CD4-positive, alpha-beta T cell treated with Interleukin-4 for 1 hour (primary cell): Measurements from ENCODE around the gene FOXP1.

Experiments
- DNase-seq, 2 donors: peaks; one replicate each; pipeline ENCODE4 v3.0.0-alpha.2; 2020 to 2022

Gene FOXP1

DNA sequence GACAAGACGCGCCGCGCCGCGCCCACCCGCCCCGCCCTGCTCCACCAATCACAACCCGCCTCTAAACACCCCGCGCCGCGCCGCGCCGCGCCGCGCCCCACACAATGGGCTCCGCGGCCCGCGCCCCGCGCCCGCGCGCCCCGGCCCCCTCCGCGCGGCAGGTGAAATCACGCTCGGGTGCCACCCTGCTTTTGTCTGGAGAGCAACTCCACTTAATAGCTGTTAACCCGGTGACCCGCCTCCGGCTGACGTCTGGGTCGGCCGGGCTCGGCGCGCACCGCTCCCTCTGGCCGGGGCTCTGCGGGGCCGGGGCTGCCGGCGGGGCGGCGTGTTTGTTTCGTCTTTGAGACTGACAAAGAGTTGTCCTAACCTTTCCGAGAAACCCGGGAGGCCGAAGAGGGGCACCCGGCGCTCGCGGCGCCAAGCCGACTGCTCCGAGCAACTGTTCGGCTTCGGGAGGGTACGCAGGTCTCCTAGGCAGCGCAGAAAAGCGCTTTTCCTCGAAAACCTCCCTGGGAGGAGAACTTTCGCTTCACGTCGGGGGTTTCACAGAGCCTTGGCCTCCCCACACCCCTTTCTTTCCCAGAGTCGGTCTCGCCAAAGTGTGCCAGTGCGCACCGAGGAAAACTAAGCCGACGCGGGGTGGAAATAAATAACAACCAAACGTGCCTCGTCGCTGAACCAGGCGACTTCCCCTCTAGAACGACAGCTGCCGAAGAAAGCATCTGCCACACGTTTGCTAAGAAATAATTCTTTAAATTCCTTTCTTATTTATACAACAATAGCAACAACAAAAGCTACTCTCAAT is 518.4 kb downstream of the FOXP1 start:
- peak; percentile 72 to 75 for DNase-seq

DNA sequence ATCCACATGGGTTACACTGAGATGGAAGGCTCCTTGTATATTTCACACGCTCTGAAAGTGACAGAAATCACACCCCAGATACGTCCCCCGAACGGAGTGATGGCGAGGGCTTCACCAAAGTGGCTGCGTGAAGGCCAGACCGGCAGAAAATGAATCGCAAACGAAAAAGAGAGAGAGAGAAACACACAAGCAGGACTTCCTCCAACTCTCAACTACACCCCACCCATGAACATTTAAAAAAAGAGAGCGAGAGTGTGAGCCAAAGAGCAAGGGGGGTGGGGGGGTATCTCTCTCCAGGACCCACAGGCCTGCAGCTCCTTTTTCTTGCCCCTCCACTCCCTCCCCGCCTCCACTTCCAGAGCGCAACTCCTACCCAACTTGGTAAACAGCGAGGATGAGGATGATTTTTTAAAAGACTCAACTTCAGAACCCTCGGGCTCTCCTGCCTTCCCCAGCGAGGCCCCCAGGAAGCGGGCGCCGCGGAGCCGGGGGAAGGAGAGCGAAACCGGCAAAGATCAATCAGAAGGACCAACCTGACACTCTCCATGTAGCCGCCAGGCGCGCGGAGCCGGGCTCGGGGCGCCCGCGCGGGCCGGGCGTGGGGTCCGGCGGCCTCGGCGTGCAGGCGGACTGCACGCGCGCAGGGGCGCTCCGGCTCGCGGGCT is 519.1 kb downstream of the FOXP1 start:
- DNase-seq: peak; percentile 64 to 81

DNA sequence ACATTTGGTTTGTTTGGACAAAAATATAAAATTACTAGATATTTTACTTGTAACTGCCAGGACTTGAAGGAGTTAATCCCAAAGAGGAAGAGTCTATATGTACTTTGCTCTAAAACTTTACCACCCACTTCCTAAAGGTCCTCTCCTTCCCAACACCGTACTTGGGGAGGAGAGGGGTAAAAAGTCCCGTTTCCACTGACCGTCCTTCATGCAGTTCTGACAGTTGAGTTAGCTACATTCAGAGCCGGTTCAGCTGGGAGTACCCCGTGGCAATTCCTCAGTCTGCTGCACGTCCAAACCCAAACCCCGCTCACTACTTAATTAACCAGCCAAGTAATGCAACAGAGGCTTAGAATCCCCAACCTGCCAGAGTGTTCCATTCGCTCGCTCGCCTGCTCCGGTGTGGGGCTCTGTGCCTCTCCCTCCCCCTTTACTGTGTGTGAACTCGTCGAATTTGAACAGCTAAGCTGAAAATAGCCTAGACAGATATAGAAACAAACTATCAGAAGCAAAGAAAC is 519.7 kb downstream of the FOXP1 start:
- DNase-seq: peak in 1 of 2 donors; percentile 36

DNA sequence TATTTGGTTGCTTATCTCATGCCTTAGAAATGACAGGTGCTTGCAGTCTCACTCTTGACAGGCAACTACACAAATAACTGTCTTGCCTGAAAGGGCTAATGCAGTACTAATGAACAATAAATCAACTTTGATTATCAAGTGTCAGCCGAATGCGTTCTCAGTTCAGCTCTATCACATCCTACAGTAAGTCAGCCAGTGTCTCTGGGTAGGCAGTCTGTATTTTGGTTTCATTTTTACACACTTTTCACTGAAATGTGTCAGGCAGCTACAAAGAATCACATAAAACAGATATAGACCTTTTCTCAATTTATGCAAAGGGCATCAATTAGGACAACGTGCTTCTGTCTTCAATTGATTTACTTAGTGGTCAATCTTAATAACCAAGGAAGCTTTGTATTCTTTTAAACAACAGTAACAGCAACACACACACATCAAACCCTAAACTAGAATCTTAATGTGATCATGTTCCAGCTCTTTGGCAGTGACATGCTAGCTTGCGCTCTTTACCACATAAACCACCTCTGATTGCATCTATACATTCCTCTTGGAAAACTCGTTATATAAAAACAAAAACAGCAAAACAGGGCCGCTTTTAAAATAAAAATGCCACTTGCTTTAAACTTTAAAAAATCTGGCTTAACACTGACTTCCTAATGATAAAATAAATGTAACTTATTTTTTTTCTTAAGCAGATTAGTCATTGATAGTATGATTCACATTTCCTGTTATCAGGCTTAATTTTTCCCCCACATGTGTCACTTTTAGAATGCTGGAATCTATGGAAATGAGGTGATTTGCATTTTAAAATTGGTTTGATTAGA is 520.4 kb downstream of the FOXP1 start:
- DNase-seq: peak in 1 of 2 donors; percentile 64

DNA sequence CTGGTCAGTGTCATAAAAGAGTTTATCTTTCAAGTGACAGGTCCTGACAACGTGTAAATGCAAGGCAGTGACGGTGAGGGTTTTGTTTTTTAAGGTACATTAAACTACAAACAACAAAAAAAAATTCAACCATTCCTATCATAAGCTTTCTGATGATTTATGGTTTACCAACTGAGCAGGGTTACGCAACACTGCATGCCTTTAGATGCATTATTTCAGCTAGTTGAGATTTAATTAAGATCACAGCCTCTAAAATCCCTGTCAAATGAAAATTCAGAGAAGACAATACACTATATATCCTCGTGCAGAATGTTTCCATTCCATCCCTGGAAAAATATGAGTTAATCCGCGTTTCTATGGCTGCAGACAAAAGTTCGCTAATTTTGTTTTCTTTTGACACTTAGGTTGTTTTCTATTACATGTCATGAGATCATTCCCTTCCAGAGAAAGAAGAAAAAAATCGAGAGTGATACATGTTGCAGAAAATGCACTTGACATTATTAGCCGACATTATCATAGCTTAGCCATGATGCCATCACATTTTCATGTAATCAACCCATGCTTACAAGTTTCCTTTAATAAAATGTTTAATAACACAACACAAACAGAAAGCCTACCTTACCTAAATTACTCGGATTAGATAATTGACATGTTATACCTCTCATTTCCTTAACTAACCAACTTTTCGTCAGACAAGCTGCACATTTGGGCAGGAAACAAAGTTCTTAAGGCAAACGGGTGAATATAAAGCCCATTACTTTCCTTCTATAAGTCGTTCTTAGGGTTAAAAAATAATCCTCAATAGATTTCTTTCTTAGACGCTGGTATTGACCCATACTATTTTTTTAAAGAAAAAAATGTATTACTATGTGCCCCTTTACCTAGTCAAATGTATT is 521.2 kb downstream of the FOXP1 start:
- DNase-seq: peak in 1 of 2 donors; percentile 64

DNA sequence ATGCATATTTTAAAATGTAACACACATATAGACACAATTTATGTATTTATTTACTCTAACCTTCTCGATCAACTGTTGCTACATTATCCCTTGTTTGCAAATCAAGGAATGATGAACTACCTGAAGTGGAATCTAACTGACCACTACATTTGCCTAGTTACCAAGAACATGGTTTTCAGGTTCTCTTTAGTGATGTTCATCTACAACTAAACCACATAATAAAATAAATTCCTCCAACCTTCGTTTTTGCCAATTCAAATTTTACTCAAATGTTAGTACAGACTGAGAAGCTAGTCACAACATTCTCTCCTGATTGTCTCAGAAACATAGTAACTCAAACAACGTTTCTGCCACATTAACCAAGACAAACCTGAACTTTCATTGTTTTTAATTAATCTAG is 521.9 kb downstream of the FOXP1 start:
- DNase-seq: no peak

DNA sequence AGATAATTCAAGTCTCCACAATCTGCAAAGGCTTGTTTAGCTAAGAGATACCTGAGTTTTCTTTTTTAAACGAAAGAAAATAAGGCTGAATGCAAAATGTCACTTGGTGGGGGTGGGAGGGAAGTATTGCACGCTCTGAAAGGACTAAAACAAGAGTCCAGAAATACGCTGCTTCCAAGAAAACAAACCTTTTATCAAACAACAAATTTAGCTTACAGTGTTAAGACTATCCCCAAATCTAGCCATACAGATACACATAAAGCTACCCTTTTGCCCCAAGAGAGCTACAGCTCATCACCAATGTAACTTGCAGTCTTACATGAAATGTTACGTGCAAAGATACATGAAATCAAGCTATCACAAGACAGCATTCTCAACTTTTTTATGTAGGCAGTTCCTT is 522.5 kb downstream of the FOXP1 start:
- no peak for DNase-seq

DNA sequence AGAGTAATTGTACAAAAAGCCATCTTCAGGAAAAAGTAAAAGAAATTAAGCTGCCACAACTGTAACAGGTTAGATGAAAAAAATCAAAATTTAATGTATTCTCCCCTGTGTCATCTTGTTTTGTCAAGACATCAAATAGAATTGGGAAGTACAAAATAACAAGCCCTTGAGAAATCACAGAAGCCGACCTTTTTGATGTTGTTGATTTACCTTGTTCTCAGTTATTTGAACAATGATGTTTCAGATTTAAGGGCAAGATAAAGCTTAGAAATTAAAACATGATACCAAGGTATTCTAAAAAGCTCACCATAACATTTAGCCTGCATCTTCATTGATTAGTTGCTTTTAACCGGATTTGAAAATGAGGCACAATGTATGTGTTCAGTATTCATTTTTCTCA is 523.0 kb downstream of the FOXP1 start:
- peak in 1 of 2 donors; percentile 68 for DNase-seq

DNA sequence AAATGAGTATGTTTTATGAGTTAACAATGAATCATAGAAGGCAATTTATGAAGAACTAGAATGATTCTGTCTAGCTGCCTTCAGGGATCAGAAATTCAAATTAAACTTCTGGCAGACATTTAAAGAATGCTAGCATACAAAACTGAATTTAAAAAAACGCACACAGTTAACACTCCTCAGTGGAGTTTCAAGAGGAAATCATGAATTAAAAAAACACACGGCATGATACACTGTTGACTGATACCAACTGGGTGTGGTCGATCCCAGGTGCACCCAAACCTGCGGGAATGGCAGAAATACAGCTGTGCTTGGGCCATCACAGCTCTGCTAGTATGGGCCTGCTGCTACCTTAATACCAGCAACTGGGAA is 526.0 kb downstream of the FOXP1 start:
- no peak for DNase-seq

DNA sequence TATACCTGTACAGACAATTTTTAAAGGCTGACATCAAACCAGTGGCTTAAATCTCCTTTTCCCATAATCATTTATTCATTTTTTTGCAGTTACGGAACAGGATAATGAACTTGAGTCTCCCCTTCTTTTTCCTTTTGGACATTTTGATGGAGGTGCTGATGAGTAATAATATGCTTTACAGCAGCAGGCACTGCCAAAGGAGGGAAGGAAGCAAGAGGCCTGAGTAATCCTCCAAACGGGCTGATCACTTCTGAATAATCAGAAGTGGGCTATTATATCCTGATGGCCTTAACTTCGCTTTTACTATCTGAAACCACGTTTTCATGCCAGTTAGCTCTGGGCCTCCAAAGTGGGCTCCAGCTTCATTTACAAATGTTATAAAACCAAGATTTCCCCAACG is 527.2 kb downstream of the FOXP1 start:
- no peak for DNase-seq

DNA sequence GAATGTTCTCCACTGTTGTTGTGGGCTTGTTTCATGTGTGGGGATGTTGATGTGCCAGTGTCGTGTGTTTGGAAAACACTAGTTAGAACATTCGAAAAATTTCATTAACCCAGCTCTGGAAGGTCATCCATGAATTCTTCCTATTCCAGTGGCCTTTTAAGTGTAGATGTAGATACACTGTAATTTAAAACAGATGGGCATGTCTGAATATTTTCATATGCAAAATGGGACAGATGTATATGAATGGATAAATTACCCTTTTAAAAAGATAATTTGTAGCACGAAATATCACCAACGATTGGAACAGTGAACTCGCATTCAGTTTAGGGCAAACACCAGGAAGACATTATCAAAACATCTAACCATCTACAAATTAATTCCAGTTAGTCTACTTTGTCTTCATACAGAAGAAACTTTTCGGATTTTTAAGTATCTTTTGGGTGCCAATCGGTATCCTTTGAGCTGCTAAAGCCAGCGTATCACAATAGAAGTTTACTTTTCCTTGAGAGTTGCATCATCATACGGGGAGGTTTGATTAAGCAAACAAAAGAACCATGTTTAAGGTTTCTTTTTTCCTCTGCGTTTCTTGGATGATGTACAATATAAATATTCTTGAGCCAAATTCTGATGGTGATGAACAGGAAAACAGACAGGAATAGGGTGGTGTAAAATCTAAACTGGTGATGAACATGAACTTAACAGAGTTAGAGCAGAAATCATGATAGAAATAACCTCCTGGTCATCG is 528.1 kb downstream of the FOXP1 start:
- DNase-seq: no peak

DNA sequence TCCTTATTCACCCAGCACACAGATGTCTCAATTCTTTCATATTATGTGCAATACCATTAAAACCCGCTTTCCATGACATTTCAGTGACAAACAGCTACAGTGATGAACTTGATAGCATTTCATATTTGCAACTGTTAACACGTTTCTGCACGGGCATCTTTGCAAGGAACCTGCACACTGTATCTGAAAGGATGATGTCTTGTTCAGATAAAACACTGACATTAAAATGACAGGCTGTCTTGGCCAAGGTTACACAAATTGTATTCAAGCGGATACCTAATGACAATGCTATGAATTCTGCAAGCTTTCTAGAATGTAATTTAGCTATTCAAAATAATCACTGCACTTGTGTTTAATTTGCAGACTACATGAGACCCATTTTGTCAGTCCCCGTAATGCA is 529.2 kb downstream of the FOXP1 start:
- no peak for DNase-seq

DNA sequence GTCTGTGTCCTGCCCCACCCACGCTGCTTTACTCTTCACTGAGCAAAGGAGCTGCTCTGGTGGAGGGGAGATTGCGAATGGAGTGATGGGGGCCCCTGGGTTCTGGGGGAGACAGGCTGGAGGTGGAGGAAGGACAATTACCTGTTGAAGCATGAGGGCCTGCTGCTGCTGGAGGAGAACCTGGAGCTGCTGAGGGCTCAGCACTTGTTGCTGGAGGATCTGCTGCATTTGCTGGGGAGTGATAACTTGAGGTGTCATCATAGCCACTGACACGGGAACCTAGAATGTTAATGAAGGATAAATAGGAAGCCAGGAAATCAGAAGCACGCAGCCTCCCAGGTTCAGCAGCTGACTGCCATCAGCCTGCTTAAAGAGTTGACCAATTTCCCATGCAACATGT is 530.0 kb downstream of the FOXP1 start:
- DNase-seq: no peak

DNA sequence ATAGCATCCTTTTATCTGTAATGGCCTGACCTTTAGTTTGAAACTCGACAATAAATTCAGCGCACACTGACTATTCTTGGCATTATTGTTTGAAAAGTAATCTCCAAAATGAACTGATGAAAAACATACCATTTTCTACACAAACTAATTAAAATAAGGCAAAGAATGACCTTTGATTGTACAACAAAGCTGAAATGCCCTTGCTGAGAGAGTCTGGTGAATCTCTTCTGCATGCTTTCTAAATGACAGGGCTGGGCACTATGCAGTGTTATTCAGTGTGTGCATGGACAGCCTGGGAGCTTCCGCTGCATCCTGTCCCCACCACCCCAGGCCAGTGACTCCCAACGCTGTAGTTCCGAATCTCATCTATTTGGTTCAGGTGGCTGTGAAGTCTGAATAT is 530.8 kb downstream of the FOXP1 start:
- DNase-seq: no peak

DNA sequence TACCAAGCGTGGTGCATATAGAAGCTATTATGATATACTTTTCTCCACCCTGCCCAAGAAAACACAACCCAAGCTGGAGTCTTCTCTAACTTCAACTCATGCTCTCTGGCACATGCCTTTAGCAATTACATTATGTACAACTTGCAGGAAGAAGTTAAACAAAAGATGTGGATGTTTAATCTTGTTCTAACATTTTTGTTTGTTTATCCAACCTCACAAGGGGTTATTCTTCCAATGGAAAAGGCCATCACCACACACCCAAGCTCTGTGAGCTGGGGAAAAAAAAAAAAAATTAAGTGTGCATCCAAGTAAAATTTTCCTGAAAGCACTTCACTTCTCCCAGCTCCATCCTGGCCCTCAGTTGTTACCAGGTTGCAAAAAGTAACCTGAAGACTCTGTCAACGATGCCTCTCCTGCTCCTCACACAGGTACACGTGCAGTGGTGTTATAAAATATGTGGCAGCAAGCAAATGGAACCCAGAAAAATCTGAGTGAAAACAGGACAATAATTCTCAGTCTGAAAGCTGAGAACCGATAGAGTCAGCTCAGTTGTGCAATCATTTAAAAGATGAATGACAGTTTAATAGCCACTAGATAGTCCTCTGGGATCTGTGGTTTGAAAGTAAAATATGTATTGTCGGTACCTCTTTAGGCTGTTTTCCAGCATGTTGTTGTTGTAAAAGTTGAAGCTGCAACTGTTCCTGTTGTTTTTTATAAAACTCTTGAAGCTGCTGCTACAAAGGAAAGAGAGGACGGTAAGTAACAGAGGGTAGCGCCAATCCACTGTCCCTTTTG is 531.4 kb downstream of the FOXP1 start:
- DNase-seq: no peak

DNA sequence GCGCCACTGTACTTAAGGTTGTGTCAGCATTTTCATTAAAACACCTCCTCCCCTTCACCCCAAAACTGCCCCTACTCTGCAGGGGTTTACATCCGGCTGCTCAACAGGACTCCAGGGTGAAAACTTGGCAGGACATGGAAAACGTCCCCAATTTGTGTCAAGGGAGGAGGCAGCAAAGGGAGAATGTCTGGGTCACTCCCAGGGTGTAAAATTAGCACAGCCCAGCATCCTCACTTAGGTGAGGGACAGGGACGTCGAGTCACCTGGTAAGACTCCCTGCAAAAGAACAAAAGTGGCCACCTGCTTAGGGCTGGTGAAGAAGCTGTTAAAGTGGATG is 532.3 kb downstream of the FOXP1 start:
- DNase-seq: no peak

DNA sequence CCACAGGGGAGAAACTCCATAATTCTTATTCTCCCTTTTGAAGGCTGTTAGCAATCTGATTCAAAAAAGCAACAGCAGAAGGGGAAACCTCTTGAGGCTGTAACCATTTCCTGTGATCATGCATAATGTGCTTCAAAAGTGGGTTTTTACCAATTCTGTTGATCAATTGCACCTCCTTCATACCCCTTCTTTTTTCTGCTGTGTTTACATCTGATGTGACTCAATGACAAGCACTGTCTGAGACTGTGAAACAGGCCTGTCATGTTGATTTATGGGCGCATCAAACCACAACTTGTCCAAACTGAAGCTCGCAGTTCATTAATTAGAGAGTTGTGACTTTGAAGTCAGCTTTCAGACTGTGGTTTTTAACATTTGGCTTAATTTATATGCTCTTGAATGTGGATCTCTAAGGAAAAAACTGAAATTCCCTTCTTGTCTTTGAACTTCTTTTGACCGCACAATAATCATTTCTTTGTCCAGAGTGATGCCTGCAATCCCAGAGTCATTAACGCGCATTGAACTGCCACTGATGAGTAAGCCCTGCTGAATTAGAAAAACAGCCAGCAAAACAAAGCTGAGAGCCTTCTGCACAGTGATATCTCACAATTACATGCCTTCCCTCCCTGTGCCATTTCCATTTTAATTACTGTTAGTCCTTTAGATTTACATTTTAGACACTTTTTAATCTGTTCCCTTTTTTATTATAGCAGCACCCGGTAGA is 532.8 kb downstream of the FOXP1 start:
- DNase-seq: peak; percentile 26 to 75

DNA sequence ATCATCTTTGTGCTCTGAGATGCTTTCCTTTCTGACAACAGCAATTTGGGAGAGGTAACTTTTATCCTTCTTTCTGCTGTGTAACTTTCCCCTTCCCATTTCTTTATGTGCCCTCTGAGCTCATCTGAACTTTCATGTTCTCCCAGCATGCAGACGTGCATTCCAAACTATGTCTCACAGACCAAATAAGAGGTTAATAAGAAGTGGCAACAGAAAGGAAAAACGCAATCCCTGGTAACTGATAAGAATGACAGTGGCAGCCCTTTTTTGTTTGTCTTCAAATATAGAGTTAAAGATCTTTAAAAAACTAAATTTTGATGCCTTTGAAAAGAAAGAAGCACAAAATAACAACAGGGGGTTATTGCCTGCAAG is 533.4 kb downstream of the FOXP1 start:
- DNase-seq: no peak

DNA sequence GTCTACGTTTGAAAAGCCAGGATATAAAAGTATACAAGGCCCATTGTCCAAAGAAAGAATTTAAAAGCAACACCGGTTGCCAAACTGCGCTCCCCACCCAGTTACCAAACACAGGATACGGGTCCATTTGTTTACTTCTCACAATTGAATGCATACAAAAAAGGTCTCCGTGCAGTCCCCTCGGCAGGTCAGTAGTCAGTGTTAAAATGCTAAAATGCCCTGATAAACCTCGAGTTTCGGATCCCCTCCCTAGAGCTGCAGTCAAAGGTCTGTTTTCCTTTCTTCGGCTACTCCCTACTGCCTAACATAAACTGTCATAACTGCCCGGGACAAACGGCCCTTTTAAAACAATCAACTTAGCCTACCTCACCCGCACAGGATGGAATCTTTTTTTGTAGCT is 534.6 kb downstream of the FOXP1 start:
- DNase-seq: no peak
